Tibial artery (tissue), 4 donors: ENCODE data around the gene SCUBE2.
"Not testable (repeated sequence)": the region's sequence is repeated elsewhere in the genome, so short reads cannot be mapped to it uniquely, and the experiment has no call there.

ENCODE experiments used
- DNase-seq, 2 donors: peaks; one replicate each; pipeline ENCODE4 v3.0.0-alpha.2; 2019
- H3K27ac ChIP-seq, 2 donors: fragments of 200-600 bp; sonication (generic) in 1 of 2; 1 replicate in 1 of 2; 2 replicates in 1 of 2; pipeline ENCODE4 v1.5.1; 2018 to 2019; ENCODE audit warnings: mild to moderate bottlenecking in 1 of 2
- H3K27me3 ChIP-seq, 2 donors: fragments of 200-600 bp; sonication (generic) in 1 of 2; one replicate each; pipeline versions ENCODE4 v1.5.1 to v1.6.0; 2016 to 2019
- H3K36me3 ChIP-seq, 3 donors: fragments of 200-600 bp; sonication (generic) in 2 of 3; one replicate each; pipeline ENCODE4 v1.5.1; 2016 to 2019; ENCODE audit warnings: mild to moderate bottlenecking in 2 of 3
- H3K4me1 ChIP-seq, 4 donors: fragments of 200-600 bp; sonication (generic) in 2 of 4; 1 replicate in 3 of 4; 2 replicates in 1 of 4; pipeline ENCODE4 v1.5.1; 2016 to 2019
- H3K4me3 ChIP-seq, 2 donors: fragments of 200-600 bp; sonication (generic) in 1 of 2; 1 replicate in 1 of 2; 2 replicates in 1 of 2; pipeline ENCODE4 v1.5.1; 2018 to 2019; ENCODE audit warnings: mild to moderate bottlenecking in 2 of 2
- H3K9me3 ChIP-seq, 3 donors: fragments of 200-600 bp; sonication (generic) in 1 of 3; one replicate each; pipeline ENCODE4 v1.5.1; 2016 to 2019
- intact Hi-C: fragments of 100-400 bp; cut with DNase I; formaldehyde crosslinking; loops from one replicate; pipeline ENCODE4 v1.15.0; 2023; ENCODE audit warnings: low total_unique reads
- TF ChIP-seq, protein P1 (sequence below), 2 experiments: fragments of 200-600 bp in 1 of 2; fragments of 450-650 bp in 1 of 2; IDR thresholded peaks; one replicate each; pipeline ENCODE4 v1.5.1; 2017 to 2019; ENCODE audit warnings: antibody characterized with exemption in 2 of 2, mild to moderate bottlenecking in 1 of 2, moderate library complexity in 1 of 2

Gene SCUBE2

GRCh38 chr11:8997451-8997850 is 93.9 kb downstream of the SCUBE2 start:
- TF ChIP-seq, protein P1, sequence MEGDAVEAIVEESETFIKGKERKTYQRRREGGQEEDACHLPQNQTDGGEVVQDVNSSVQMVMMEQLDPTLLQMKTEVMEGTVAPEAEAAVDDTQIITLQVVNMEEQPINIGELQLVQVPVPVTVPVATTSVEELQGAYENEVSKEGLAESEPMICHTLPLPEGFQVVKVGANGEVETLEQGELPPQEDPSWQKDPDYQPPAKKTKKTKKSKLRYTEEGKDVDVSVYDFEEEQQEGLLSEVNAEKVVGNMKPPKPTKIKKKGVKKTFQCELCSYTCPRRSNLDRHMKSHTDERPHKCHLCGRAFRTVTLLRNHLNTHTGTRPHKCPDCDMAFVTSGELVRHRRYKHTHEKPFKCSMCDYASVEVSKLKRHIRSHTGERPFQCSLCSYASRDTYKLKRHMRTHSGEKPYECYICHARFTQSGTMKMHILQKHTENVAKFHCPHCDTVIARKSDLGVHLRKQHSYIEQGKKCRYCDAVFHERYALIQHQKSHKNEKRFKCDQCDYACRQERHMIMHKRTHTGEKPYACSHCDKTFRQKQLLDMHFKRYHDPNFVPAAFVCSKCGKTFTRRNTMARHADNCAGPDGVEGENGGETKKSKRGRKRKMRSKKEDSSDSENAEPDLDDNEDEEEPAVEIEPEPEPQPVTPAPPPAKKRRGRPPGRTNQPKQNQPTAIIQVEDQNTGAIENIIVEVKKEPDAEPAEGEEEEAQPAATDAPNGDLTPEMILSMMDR (IDR thresholded peaks at IDR 0.05) = no peak

DNA sequence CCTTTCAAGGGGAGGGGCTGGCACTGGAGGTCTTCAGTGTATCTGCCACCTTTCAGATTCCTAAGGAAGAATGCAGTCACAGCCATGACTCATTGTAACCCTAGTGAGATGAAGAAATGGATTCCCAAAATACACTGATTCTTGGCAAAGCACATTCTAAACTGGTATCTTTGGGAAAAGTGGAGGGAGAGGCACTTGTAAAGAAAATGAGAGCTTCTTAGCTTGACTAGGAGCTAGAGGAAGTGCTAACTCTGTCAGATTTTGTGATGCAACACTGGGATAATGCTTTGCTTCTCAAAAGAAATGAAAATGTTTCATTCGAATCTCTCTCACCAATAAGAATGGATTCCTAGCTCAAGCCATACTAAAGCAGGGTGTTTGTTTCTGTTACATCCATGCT is 101.9 kb downstream of the SCUBE2 start:
- Histone ChIP-seq H3K9me3 (no peaks in the 10 kb centered on the region), H3K4me1 (peaks cover 0 to 12% (median 6%) of the 10 kb centered on the region in 4 donors), H3K4me3 (no peak overlapping the region), H3K36me3 (no peaks in the 10 kb centered on the region), H3K27me3 (no peaks in the 10 kb centered on the region), H3K27ac (no peak overlapping the region)
- TF ChIP-seq, protein P1 (IDR thresholded peaks at IDR 0.05) = no peak
- DNase-seq = no peak
- intact Hi-C loops = no loop called here

More at GRCh38 chr11:8997451-8997850, 93.9 kb downstream of the SCUBE2 start:
- Histone ChIP-seq H3K9me3 (no peaks in the 10 kb centered on the region), H3K27ac (no peak overlapping the region), H3K36me3 (no peaks in the 10 kb centered on the region), H3K27me3 (no peaks in the 10 kb centered on the region), H3K4me1 (no peaks in the 10 kb centered on the region), H3K4me3 (no peak overlapping the region)
- DNase-seq = no peak
- intact Hi-C loops = no loop called here

GRCh38 chr11:8988329-8989234 is 102.8 kb downstream of the SCUBE2 start:
- Histone ChIP-seq H3K4me3 (no peak overlapping the region), H3K9me3 (no peaks in the 10 kb centered on the region), H3K27ac (no peak overlapping the region), H3K27me3 (no peaks in the 10 kb centered on the region), H3K36me3 (no peaks in the 10 kb centered on the region), H3K4me1 (peaks cover 0 to 12% (median 6%) of the 10 kb centered on the region in 4 donors)
- intact Hi-C loops = no loop called here
- TF ChIP-seq, protein P1 (IDR thresholded peaks at IDR 0.05) = no peak
- DNase-seq = no peak

- Histone ChIP-seq H3K4me3 (no peak overlapping the region), H3K4me1 (peaks cover 0 to 12% (median 6%) of the 10 kb centered on the region in 4 donors), H3K27me3 (no peaks in the 10 kb centered on the region), H3K36me3 (no peaks in the 10 kb centered on the region), H3K9me3 (no peaks in the 10 kb centered on the region), H3K27ac (no peak overlapping the region)
- intact Hi-C loops = no loop called here
- DNase-seq = no peak
- TF ChIP-seq, protein P1 (IDR thresholded peaks at IDR 0.05) = no peak
Measured at GRCh38 chr11:8987446-8987845, 104.0 kb downstream of the SCUBE2 start.

DNA sequence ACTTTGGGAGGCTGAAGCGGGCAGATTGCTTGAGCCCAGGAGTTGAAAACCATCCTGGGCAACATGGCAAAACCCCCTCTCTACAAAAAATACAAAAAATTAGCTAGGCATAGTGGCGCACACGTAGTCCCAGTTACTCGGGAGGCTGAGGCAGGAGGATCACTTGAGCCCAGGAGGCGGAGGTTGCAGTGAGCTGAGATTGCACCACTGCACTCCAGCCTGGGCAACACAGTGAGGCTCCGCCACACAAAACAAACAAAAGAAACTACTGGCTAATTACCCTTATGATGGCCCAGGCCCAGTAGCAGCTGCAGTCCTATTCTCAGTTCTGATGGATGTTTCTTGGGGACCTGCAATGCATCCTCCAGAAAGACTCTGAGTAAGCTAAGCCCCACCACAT is 104.6 kb downstream of the SCUBE2 start:
- H3K27me3 ChIP-seq, H3K36me3 ChIP-seq, H3K4me3 ChIP-seq, intact Hi-C loops, H3K27ac ChIP-seq, DNase-seq, H3K9me3 ChIP-seq: not testable (repeated sequence)
- peaks cover 0 to 12% (median 6%) of the 10 kb centered on the region in 4 donors for H3K4me1 ChIP-seq

GRCh38 chr11:8985462-8985861 is 105.9 kb downstream of the SCUBE2 start:
- H3K9me3 ChIP-seq = no peaks in the 10 kb centered on the region
- H3K4me3 ChIP-seq = no peak overlapping the region
- H3K27me3 ChIP-seq = no peaks in the 10 kb centered on the region
- peaks cover 0 to 12% (median 6%) of the 10 kb centered on the region in 4 donors for H3K4me1 ChIP-seq
- intact Hi-C loops = no loop called here
- TF ChIP-seq, protein P1 (IDR thresholded peaks at IDR 0.05) = no peak
- H3K36me3 ChIP-seq = no peaks in the 10 kb centered on the region
- no peak for DNase-seq
- no peak overlapping the region for H3K27ac ChIP-seq
